IMR-90 (cell line): ENCODE results near the gene BTNL2. TPM values are rescaled to one million over a fixed set of nuclear protein-coding genes. Genes with fewer than 3 reads are reported as not detected.

Experiments used
- ATAC-seq: fragments of 200-7000 bp; cut with Tn5 transposase; 2 replicates; pipeline ENCODE4 v1.9.1; 2020; ENCODE audit warnings: low read depth, mild to moderate bottlenecking, moderate library complexity
- BruUV-seq: library from RNA; stranded (reverse); fragments of 400-500 nt; replicated peaks from 2 replicates; lab custom pipeline; 2021; lab: Mats Ljungman, UMichigan
- CTCF ChIA-PET: fragments of 300-600 bp; formaldehyde crosslinking; extraction: SDS; loops from one replicate; lab custom pipeline; 2021; ENCODE audit warnings: antibody characterized with exemption; lab: Yijun Ruan, JAX
- POLR2A ChIA-PET: fragments of 300-600 bp; sonication (Branson Sonifier 250); formaldehyde crosslinking; loops from one replicate; lab custom pipeline; 2022; ENCODE audit warnings: antibody characterized with exemption; ENCODE audit not compliant: unreplicated experiment; lab: Charles Lee
- DNase-seq: peaks from one replicate; pipeline ENCODE4 v3.0.0; 2013
- H2AFZ ChIP-seq: replicated peaks from 2 replicates; pipeline ENCODE3; 2013; ENCODE audit warnings: low read length, mild to moderate bottlenecking; ENCODE audit not compliant: poor library complexity
- H2AK5ac ChIP-seq: 2 replicates; pipeline ENCODE4 v1.6.1; 2013; ENCODE audit warnings: low read depth, low read length, inconsistent platforms
- H2AK9ac ChIP-seq: replicated peaks from 2 replicates; pipeline ENCODE3; 2013; ENCODE audit warnings: mild to moderate bottlenecking, low read depth, low read length, moderate library complexity; ENCODE audit not compliant: poor library complexity
- H2BK120ac ChIP-seq: 2 replicates; pipeline ENCODE4 v1.6.1; 2013; ENCODE audit warnings: low read depth, low read length, inconsistent platforms
- H2BK15ac ChIP-seq: 3 replicates; pipeline ENCODE4 v1.6.1; 2013; ENCODE audit warnings: low read depth, low read length, inconsistent platforms
- H2BK20ac ChIP-seq: 2 replicates; pipeline ENCODE4 v1.6.1; 2013; ENCODE audit warnings: low read depth, mild to moderate bottlenecking, inconsistent platforms, low read length, moderate library complexity
- H2BK5ac ChIP-seq: 2 replicates; pipeline ENCODE4 v1.6.1; 2013; ENCODE audit warnings: mild to moderate bottlenecking, low read depth, low read length, inconsistent platforms; ENCODE audit not compliant: poor library complexity, severe bottlenecking
- H3K14ac ChIP-seq: replicated peaks from 2 replicates; pipeline ENCODE4 v1.6.1; 2013; ENCODE audit warnings: low read depth, low read length, inconsistent platforms
- H3K18ac ChIP-seq: 2 replicates; pipeline ENCODE4 v1.6.1; 2013; ENCODE audit warnings: low read depth, low read length, control low read depth
- H3K23ac ChIP-seq: 2 replicates; pipeline ENCODE4 v1.6.1; 2013; ENCODE audit warnings: low read depth, low read length, inconsistent platforms
- H3K27ac ChIP-seq: 2 replicates; pipeline ENCODE4 v1.5.1; 2013; ENCODE audit warnings: mild to moderate bottlenecking, control low read depth, low read length; ENCODE audit not compliant: insufficient read depth
- H3K27me3 ChIP-seq: 2 replicates; pipeline ENCODE4 v1.6.1; 2013; ENCODE audit warnings: low read length; ENCODE audit not compliant: control insufficient read depth, insufficient read depth
- H3K36me3 ChIP-seq: 2 replicates; pipeline ENCODE4 v1.6.1; 2013; ENCODE audit warnings: low read length, mixed read lengths; ENCODE audit not compliant: control insufficient read depth, insufficient read depth
- H3K4ac ChIP-seq: 2 replicates; pipeline ENCODE4 v1.6.1; 2013; ENCODE audit warnings: low read depth, low read length, inconsistent platforms
- H3K4me1 ChIP-seq: 2 replicates; pipeline ENCODE4 v1.6.1; 2013; ENCODE audit warnings: low read length, mixed read lengths; ENCODE audit not compliant: control insufficient read depth, insufficient read depth
- H3K4me2 ChIP-seq: 2 replicates; pipeline ENCODE4 v1.6.1; 2013; ENCODE audit warnings: low read depth, mild to moderate bottlenecking, control low read depth, low read length, moderate library complexity
- H3K4me3 ChIP-seq: 2 replicates; pipeline ENCODE4 v1.5.1; 2013; ENCODE audit warnings: low read depth, mild to moderate bottlenecking, control low read depth, low read length, moderate library complexity; ENCODE audit not compliant: insufficient read depth
- H3K56ac ChIP-seq: 2 replicates; pipeline ENCODE4 v1.6.1; 2013; ENCODE audit warnings: low read length, inconsistent platforms; ENCODE audit not compliant: insufficient read depth; ENCODE audit errors: extremely low read depth
- H3K79me1 ChIP-seq, 2 experiments: 2 replicates each; pipeline ENCODE4 v1.6.1; 2013; ENCODE audit warnings: low read length in 2 of 2, inconsistent platforms in 1 of 2, low read depth in 1 of 2
- H3K9ac ChIP-seq: 2 replicates; pipeline ENCODE4 v1.6.1; 2013; ENCODE audit warnings: low read depth, low read length, control low read depth
- H3K9me1 ChIP-seq: 2 replicates; pipeline ENCODE4 v1.6.1; 2013; ENCODE audit warnings: low read length, inconsistent platforms; ENCODE audit not compliant: insufficient read depth
- H3K9me3 ChIP-seq: 2 replicates; pipeline ENCODE4 v1.6.1; 2013; ENCODE audit warnings: low read length; ENCODE audit not compliant: control insufficient read depth, insufficient read depth
- H4K20me1 ChIP-seq: 2 replicates; pipeline ENCODE4 v1.6.1; 2013; ENCODE audit warnings: low read length, inconsistent platforms; ENCODE audit not compliant: insufficient read depth
- H4K5ac ChIP-seq: 2 replicates; pipeline ENCODE4 v1.6.1; 2013; ENCODE audit warnings: mild to moderate bottlenecking, low read depth, low read length, control low read depth
- H4K8ac ChIP-seq, 2 experiments: 2 replicates each; pipeline ENCODE4 v1.6.1; 2013; ENCODE audit warnings: low read depth in 2 of 2, low read length in 2 of 2, control low read depth in 1 of 2, inconsistent platforms in 1 of 2
- H4K91ac ChIP-seq: 2 replicates; pipeline ENCODE4 v1.6.1; 2013; ENCODE audit warnings: low read depth, low read length, inconsistent platforms; ENCODE audit not compliant: insufficient read depth
- BHLHE40 ChIP-seq: fragments of 150-350 bp; IDR thresholded peaks from 2 replicates; pipeline ENCODE4 v1.6.1; 2016; ENCODE audit warnings: mild to moderate bottlenecking, low read depth, low read length
- CEBPB ChIP-seq: IDR thresholded peaks from 2 replicates; pipeline ENCODE4 v1.6.1; 2012; ENCODE audit warnings: low read depth, low read length, improper control_type of control experiment
- CHD1 ChIP-seq: IDR thresholded peaks from 2 replicates; pipeline ENCODE4 v1.6.1; 2012; ENCODE audit warnings: low read depth, low read length, improper control_type of control experiment
- FOS ChIP-seq: fragments of 150-350 bp; IDR thresholded peaks from 2 replicates; pipeline ENCODE4 v1.6.1; 2016; ENCODE audit warnings: low read depth, low read length
- MAFK ChIP-seq: IDR thresholded peaks from 2 replicates; pipeline ENCODE4 v1.6.1; 2012; ENCODE audit warnings: low read depth, low read length, improper control_type of control experiment
- MAZ ChIP-seq: IDR thresholded peaks from 2 replicates; pipeline ENCODE4 v1.6.1; 2012; ENCODE audit warnings: low read depth, mild to moderate bottlenecking, low read length, improper control_type of control experiment, moderate library complexity, borderline replicate concordance
- MXI1 ChIP-seq: IDR thresholded peaks from 2 replicates; pipeline ENCODE4 v1.6.1; 2012; ENCODE audit warnings: low read depth, mild to moderate bottlenecking, low read length, moderate library complexity, borderline replicate concordance
- NFE2L2 ChIP-seq: fragments of 150-350 bp; IDR thresholded peaks from 2 replicates; pipeline ENCODE4 v1.6.1; 2016; ENCODE audit warnings: low read depth, mild to moderate bottlenecking, low read length
- POLR2A ChIP-seq: IDR thresholded peaks from 2 replicates; pipeline ENCODE4 v1.6.1; 2012; ENCODE audit warnings: mild to moderate bottlenecking, low read depth, low read length
- RAD21 ChIP-seq: IDR thresholded peaks from 2 replicates; pipeline ENCODE4 v1.6.1; 2012; ENCODE audit warnings: low read length, improper control_type of control experiment
- RCOR1 ChIP-seq: IDR thresholded peaks from 2 replicates; pipeline ENCODE4 v1.6.1; 2012; ENCODE audit warnings: mild to moderate bottlenecking, low read length, improper control_type of control experiment; ENCODE audit not compliant: insufficient replicate concordance
- RFX5 ChIP-seq: IDR thresholded peaks from 2 replicates; pipeline ENCODE4 v1.8.0; 2012; ENCODE audit warnings: low read depth, mild to moderate bottlenecking, low read length, moderate library complexity
- SMC3 ChIP-seq: fragments of 150-350 bp; IDR thresholded peaks from 2 replicates; pipeline ENCODE4 v1.6.1; 2016; ENCODE audit warnings: low read depth, mild to moderate bottlenecking, antibody characterized with exemption, low read length, moderate library complexity
- WGBS, 2 experiments: methylation state at CpG; one replicate each; pipeline versions ENCODE4 v1.1.5 to v1.1.7; 2013; ENCODE audit warnings: missing lambda C conversion rate in 2 of 2; ENCODE audit not compliant: insufficient read length in 1 of 2; ENCODE audit errors: extremely low coverage in 2 of 2; 5-methylcytosine and 5-hydroxymethylcytosine counted together
- dilution Hi-C: fragments of 300-500 bp; cut with HindIII; formaldehyde crosslinking; loops from one replicate; pipeline ENCODE4 v1.14.3; 2018; ENCODE audit warnings: low sequenced_read_pairs; ENCODE audit not compliant: unreplicated experiment
- in situ Hi-C: fragments of 300-500 bp; cut with MboI; formaldehyde crosslinking; loops from 3 replicates; pipeline ENCODE4 v1.14.3; 2019; ENCODE audit warnings: low sequenced_read_pairs, inconsistent platforms, mixed read lengths
- intact Hi-C: fragments of 100-400 bp; cut with micrococcal nuclease; formaldehyde crosslinking; loops from 2 replicates; pipeline ENCODE4 v1.10.0; 2022
- polyA plus RNA-seq, 3 experiments: library from polyadenylated mRNA; depleted of rRNA; stranded (reverse); fragments of >200 nt; gene quantifications; 2 replicates each; pipeline ENCODE4 v1.2.3, GENCODE V29; 2012; ENCODE audit warnings: low replicate concordance in 1 of 3
- total RNA-seq: library from RNA; depleted of rRNA; stranded (reverse); fragments of >200 nt; gene quantifications from 2 replicates; pipeline ENCODE4 v1.2.3, GENCODE V29; 2012
- TF ChIP-seq, protein P1 (sequence below): conservative IDR thresholded peaks from 2 replicates; pipeline ENCODE4 v1.5.1; 2012; ENCODE audit warnings: mild to moderate bottlenecking, low read depth, low read length, improper control_type of control experiment
- TF ChIP-seq, protein P2 (sequence below): fragments of 150-350 bp; IDR thresholded peaks from 2 replicates; pipeline ENCODE4 v1.6.1; 2016; ENCODE audit warnings: low read depth, mild to moderate bottlenecking, low read length, moderate library complexity, borderline replicate concordance
- TF ChIP-seq, protein P3 (sequence below): fragments of 150-350 bp; IDR thresholded peaks from 2 replicates; pipeline ENCODE4 v1.6.1; 2017; ENCODE audit warnings: mild to moderate bottlenecking, antibody characterized with exemption, low read length, low read depth

Gene BTNL2
- total and polyA plus RNA-seq, 2 of the 4 experiments (the other 2 are of a cell fraction): not detected

DNA sequence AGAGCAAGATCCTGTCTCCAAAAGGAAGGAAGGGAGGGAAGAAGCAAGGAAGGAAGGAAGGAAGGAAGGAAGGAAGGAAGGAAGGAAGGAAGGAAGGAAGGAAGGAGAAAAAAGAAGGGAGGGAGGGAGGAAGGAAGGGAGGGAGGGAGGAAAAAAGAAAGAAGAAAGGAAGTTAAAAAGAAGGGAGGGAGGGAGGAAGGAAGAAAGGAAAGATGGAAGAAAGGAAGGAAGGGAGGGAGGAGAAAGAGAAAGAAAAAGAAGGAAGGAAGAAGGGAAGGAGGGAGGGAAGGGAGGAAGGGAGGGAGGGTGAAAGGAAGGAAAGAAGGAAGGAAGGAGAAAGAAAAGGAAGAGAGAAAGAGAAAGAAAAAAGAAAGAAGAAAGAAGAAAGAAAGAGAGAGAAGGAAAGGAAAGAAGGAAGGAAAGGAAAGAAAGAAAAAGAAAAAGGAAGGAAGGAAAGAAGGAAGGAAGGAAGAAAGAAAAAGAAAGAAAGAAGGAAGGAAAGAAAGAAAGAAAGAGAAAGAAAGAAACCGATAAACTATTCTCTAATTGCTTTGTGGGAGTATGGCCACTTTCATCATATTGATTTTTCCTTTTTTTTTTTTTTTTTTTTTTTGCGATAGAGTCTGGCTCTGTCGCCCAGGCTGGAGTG is 42.2 kb upstream of the BTNL2 start:
- dilution Hi-C loops: no loop called here
- Histone ChIP-seq H3K9me1 (no peaks in the 10 kb centered on the region), H2BK5ac (no peak overlapping the region), H3K18ac (no peak overlapping the region), H3K4me2 (no peak overlapping the region), H2AFZ (no peak overlapping the region), H3K56ac (no peak overlapping the region), H3K9me3 (no peaks in the 10 kb centered on the region), H4K5ac (no peak overlapping the region), H3K4ac (no peak overlapping the region), H2BK120ac (no peak overlapping the region), H2BK15ac (no peak overlapping the region), H3K14ac (no peak overlapping the region), H2AK5ac (no peak overlapping the region), H3K27me3 (no peaks in the 10 kb centered on the region), H3K23ac (no peak overlapping the region), H4K91ac (no peak overlapping the region), H3K79me1 (no peaks in the 10 kb centered on the region), H3K4me1 (no peaks in the 10 kb centered on the region), H3K9ac (no peak overlapping the region), H3K4me3 (no peak overlapping the region), H3K36me3 (no peaks in the 10 kb centered on the region), H2AK9ac (no peak overlapping the region), H4K20me1 (no peaks in the 10 kb centered on the region), H4K8ac (no peak overlapping the region), H2BK20ac (no peak overlapping the region), H3K27ac (no peak overlapping the region)
- DNase-seq (no peak), ATAC-seq (no peak)
- ChIA-PET CTCF (no interaction called here), POLR2A (no interaction called here)
- intact Hi-C loops: no loop called here
- TF ChIP-seq FOS: no peak
- TF ChIP-seq SMC3: no peak
- TF ChIP-seq RAD21: no peak
- TF ChIP-seq, protein P1, sequence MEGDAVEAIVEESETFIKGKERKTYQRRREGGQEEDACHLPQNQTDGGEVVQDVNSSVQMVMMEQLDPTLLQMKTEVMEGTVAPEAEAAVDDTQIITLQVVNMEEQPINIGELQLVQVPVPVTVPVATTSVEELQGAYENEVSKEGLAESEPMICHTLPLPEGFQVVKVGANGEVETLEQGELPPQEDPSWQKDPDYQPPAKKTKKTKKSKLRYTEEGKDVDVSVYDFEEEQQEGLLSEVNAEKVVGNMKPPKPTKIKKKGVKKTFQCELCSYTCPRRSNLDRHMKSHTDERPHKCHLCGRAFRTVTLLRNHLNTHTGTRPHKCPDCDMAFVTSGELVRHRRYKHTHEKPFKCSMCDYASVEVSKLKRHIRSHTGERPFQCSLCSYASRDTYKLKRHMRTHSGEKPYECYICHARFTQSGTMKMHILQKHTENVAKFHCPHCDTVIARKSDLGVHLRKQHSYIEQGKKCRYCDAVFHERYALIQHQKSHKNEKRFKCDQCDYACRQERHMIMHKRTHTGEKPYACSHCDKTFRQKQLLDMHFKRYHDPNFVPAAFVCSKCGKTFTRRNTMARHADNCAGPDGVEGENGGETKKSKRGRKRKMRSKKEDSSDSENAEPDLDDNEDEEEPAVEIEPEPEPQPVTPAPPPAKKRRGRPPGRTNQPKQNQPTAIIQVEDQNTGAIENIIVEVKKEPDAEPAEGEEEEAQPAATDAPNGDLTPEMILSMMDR: no peak
- no peak for TF ChIP-seq CEBPB
- TF ChIP-seq RFX5: no peak
- TF ChIP-seq MAZ: no peak
- TF ChIP-seq BHLHE40: no peak
- TF ChIP-seq, protein P2, sequence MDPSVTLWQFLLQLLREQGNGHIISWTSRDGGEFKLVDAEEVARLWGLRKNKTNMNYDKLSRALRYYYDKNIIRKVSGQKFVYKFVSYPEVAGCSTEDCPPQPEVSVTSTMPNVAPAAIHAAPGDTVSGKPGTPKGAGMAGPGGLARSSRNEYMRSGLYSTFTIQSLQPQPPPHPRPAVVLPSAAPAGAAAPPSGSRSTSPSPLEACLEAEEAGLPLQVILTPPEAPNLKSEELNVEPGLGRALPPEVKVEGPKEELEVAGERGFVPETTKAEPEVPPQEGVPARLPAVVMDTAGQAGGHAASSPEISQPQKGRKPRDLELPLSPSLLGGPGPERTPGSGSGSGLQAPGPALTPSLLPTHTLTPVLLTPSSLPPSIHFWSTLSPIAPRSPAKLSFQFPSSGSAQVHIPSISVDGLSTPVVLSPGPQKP: no peak
- TF ChIP-seq POLR2A: no peak
- TF ChIP-seq, protein P3, sequence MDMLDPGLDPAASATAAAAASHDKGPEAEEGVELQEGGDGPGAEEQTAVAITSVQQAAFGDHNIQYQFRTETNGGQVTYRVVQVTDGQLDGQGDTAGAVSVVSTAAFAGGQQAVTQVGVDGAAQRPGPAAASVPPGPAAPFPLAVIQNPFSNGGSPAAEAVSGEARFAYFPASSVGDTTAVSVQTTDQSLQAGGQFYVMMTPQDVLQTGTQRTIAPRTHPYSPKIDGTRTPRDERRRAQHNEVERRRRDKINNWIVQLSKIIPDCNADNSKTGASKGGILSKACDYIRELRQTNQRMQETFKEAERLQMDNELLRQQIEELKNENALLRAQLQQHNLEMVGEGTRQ: no peak
- TF ChIP-seq CHD1: no peak
- no peak for TF ChIP-seq MXI1
- no peak for TF ChIP-seq MAFK
- TF ChIP-seq NFE2L2: no peak
- TF ChIP-seq RCOR1: no peak
- WGBS, 2 experiments: no CpG with 5 or more reads among the region's 3 CpGs
- BruUV-seq: no TSS peak
- in situ Hi-C loops: no loop called here
